ENCODE measurements around the gene NBR1.
A peak's percentile ranks its signal among the peaks of the same experiment; 100 is the strongest.
"Not testable (repeated sequence)": the region's sequence is repeated elsewhere in the genome, so short reads cannot be mapped to it uniquely, and the experiment has no call there.

Gene NBR1

DNA sequence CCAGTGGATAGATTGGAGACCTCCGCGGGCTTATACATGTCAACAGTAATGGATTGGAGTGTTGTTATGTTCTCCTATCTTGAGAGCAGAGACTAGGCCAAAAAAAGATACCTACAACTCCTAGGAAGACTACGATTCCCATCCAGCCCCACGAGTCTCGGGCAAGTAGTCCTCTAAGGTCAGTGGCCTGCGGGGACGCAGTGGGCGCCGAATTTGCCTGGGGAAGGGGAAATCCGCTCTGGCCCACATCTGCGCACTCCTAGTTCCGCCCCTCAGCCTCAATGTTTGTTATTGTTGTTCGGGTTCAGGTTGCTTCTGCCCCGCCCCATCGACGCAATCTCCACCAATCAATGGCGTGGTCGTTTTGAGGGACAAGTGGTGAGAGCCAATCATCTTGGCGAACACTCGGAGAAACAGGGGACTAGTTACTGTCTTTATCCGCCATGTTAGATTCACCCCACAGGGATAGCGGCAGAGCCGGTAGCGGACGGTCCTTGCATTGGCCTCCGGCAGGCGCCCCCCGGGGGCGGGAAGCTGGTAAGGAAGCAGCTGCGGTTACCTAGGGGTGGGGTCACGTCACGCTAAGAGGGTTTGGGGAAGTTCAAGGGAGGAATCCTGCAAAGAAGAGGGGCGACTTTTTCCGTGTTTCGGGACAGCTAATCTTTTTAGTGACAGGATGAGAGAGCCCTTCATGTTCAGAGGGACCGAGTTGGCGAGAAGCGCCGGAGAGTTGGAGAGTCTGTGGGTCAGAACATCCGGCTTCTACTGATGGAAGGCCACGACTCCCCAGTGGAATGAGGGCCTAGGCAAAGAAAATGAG, at the start of gene NBR1:
NBR1 (plus strand) TSS at position 449 of the 820 bp plus-strand sequence. CDS start 4,586 bp downstream, outside the sequence.
- DNase-seq: peak; percentile 94

GRCh38 chr17:43125133-43125966, 45.7 kb upstream of the NBR1 start, which contains the start of gene BRCA1:
BRCA1 (minus strand) TSS chr17:43125364; CDS start chr17:43124096, 1,268 bp downstream.
- peak; percentile 99 for DNase-seq

- DNase-seq: no peak
Measured at GRCh38 chr17:43125967-43126910, 44.8 kb upstream of the NBR1 start.

DNA sequence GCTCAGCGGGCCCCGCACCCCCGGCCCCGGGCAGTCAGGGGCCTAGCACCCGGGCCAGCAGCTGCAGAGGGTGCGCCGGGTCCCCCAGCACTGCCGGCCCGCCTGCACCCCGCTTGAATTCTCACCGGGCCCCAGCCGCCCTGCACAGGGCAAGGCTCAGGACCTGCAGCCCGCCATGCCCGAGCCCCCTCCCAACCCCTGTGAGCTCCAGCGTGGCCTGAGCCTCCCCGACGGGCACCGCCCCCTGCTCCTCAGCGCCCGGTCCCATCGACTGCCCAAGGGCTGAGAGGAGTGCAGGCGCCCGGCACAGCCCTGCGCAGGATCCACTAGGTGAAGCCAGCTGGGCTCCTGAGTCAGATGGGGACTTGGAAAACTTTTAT, 44.1 kb upstream of the NBR1 start:
- no peak for DNase-seq

- not testable (repeated sequence) for DNase-seq
Measured at GRCh38 chr17:43127333-43127876, 43.6 kb upstream of the NBR1 start.

- DNase-seq: no peak
Measured at GRCh38 chr17:43129671-43130010, 41.4 kb upstream of the NBR1 start.

GRCh38 chr17:43132117-43132516, 38.9 kb upstream of the NBR1 start:
- DNase-seq: no peak

DNA sequence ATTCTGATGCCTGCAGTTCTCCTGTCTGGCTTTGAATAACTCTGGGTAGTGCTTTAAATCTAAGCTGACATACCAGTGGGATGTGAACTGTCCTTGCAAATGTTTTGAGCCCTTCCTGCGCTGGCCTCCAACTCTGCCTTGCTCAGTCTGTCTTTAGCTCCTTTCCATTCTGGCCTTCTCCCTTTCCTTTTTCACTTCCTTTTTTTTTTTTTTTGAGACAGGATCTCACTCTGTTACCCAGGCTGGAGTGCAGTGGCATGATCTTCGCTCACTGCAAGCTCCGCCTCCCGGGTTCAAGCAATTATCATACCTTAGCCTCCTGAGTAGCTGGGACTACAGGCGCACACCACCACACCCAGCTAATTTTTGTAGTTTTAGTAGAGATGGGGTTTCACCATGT, 37.6 kb upstream of the NBR1 start:
- DNase-seq: not testable (repeated sequence)

- DNase-seq: no peak
Measured at GRCh38 chr17:43134774-43135453, 36.1 kb upstream of the NBR1 start.

GRCh38 chr17:43135454-43135819, 35.6 kb upstream of the NBR1 start:
- no peak for DNase-seq

DNA sequence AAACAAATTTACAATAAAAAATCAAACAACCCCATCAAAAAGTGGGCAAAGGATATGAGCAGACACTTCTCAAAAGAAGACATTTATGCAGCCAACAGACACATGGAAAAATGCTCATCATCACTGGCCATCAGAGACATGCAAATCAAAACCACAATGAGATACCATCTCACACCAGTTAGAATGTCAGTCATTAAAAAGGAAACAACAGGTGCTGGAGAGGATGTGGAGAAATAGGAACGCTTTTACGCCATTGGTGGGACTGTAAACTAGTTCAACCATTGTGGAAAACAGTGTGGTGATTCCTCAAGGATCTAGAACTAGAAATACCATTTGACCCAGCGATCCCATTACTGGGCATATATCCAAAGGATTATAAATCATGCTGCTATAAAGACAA, 34.4 kb upstream of the NBR1 start:
- DNase-seq: not testable (repeated sequence)

GRCh38 chr17:43138531-43138930, 32.5 kb upstream of the NBR1 start:
- DNase-seq: not testable (repeated sequence)

GRCh38 chr17:43140396-43141332, 30.4 kb upstream of the NBR1 start:
- DNase-seq: no peak

DNA sequence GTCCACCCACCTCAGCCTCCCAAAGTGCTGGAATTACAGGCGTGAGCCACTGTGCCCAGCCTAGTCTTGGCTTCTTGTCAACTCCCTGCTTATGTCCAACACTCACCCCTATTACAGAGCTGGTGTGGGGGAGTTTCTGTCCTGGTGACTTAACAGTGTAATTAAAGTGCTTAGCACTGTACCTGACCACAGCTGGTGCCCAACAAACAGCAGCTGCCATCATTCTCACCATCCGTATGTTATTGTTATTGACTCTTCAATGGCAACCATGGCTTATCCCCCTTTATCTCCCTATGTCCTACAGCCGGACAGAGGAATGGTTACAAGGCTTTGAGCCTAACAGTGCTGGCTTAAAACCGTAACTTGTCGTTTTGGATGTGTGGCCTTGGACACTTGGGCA, 28.9 kb upstream of the NBR1 start:
- no peak for DNase-seq

DNA sequence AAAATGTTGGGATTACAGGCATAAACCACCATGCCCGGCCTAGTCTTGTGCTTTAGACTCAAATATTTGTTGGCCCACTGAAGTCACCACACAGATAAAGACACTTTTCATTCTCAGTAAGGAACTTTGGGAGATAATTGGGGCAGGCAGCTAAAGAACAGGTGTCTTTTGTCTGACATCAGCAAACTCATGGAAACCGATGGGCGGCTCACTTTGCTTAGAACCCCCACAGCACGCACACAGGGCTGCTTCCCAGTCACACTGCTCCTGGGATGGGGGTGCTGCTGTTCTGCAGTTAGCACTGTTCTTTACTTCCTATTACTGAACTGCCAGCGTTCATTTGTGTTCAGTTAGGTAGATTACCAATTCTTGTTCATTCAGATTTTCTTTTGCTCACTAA, 27.8 kb upstream of the NBR1 start:
- DNase-seq: no peak

DNA sequence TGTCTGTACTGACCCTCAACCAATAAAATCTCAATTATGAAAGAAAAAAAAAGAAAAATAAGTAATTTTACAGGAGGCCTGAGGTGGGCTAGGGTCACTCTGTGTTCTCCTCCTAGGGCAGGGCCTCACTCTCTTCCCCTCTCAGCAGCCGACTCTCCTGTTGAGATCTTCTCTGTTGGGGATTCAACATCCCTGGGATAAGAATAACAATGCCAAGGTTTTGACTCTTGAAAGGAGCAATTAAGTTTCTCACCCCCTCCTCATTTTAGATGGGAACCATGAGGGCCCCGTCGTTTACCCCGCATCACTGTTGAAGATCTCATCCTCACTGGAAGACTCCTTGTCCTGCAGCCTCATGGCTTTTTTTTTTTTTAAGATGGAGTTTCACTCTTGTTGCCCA, 24.4 kb upstream of the NBR1 start:
- DNase-seq: no peak

DNA sequence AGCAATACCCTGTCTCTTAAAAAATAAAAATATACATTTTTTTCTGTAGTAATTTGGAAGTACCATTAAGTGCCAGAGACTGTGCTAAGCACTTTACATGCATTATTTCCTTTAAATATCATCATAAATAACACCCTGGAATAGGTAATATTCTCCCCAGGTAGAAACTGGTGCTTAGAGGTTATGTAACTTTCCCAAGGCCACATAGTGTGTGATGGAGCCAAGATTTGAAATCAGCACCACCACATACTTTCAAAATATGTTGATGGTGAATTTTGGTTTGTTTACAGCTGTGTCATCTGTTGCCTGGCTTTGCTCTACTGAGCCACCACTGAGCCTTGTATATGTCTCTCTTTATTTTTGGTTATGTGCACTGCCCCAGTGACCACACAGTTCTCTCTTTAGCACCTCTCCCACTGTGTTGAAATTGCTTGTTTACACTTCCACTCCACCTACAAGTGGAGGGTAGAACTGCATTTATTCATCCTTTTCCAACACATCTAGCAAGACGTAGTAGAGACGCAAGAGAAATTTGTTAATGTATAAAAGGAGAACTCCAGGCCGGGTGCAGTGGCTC, 19.0 kb upstream of the NBR1 start:
- DNase-seq: no peak

DNA sequence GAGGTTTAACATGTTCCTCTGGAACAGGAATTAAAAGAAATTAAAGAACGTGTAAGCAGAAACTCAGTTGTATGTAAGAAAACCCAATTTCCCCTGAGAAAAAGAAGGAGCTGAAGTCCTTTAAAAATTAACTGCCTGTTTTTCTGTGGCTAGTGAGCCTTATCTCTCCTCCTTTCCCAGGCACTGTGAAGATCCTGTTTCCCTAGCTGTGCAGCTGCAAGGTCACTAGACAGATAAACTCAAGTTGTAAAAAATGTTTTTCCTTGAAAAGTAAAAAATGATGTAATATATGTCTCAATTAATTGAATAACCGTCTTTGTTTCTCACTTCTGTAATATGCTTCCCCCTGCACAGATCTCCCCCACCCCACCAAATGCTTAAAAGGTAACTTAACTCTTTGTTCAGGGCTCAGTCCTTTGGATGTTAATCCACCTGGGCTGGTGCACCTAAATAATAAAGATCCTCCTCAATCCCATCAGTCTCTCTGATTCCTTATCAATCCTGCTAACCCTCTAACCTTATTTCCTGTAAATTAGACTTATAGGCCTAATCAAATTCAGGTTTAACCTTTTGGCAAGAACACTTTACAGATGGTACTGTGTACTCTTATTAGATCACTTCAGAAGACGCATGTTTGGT, 17.7 kb upstream of the NBR1 start:
- DNase-seq: not testable (repeated sequence)

DNA sequence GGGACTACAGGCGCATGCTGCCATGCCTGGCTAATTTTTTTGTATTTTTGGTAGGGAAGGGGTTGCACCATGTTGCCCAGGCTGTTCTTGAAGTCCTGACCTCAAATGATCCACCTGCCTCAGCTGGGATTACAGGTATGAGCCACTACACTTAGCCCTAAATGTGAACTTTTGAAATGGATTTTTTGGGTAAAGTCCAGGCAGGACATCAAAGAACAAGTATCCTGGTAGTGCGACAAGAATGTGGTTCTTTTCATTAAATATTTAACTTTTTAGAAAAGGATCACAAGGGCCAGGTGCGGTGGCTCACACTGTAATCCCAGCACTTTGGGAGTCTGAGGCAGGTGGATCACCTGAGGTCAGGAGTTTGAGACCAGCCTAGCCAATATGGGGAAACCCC, 15.3 kb upstream of the NBR1 start:
- no peak for DNase-seq

- not testable (repeated sequence) for DNase-seq
Measured at GRCh38 chr17:43159232-43159631, 11.8 kb upstream of the NBR1 start.

Measured in NCI-H1436 treated with DMSO at 0.1 percent for 48 hours (cell line).